GM13976 (cell line): Measurements from ENCODE around the gene LGALS7B.
"Not testable (repeated sequence)": the region's sequence is repeated elsewhere in the genome, so short reads cannot be mapped to it uniquely, and the experiment has no call there.

Experiments
- DNase-seq: peaks from one replicate; pipeline ENCODE4 v3.0.0; 2012; ENCODE audit warnings: low spot score
- in situ Hi-C: fragments of 300-500 bp; cut with MboI; formaldehyde crosslinking; loops from one replicate; pipeline ENCODE4 v1.12.0; 2022; ENCODE audit warnings: low sequenced_read_pairs, mixed read lengths, inconsistent platforms; ENCODE audit not compliant: unreplicated experiment
- TF ChIP-seq, protein P1 (sequence below): IDR thresholded peaks from 2 replicates; pipeline ENCODE4 v1.5.1; 2012; ENCODE audit warnings: borderline replicate concordance, mild to moderate bottlenecking; ENCODE audit not compliant: insufficient read depth; ENCODE audit errors: extremely low read depth, missing control alignments, control extremely low read depth

The LGALS7B gene

DNA sequence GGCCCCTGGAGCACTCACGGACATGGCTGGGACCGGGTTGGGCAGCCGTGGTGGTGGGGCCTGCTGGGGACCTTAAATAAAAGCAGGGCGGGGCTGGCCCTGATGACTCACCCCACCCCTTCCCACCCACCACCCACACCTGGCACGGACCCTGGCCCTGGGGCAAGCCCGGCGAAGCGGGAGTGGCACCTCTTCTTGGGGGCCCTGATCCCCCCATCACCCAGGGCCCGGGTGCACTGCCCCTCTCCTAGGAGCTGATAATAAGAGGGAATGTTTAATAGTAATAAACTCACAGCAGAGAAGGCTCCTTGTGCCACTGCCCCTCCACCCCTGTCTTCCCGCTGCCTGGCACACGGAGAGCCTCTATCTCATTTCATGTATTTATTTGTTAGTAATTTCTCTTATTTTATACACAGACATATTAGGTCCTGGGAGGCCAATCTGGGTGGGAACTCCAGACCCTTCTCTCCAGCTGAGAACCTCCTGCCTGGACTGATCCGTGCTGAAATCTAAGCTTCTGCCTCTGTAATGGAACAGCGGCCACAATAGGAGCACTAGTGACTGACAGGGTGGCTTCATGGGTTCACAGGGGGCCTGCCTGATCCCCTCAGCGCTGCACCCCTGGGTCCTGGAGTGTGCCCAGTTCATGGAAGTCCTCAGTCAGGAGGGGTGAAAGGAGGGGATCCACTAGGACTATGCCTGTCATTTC, 15.4 kb upstream of the LGALS7B start, which contains the start of gene LGALS7:
Gene LGALS7 (minus strand): TSS at position 49 of the 709 bp plus-strand sequence. CDS start 25 bp downstream, at position 24.
- TF ChIP-seq, protein P1, sequence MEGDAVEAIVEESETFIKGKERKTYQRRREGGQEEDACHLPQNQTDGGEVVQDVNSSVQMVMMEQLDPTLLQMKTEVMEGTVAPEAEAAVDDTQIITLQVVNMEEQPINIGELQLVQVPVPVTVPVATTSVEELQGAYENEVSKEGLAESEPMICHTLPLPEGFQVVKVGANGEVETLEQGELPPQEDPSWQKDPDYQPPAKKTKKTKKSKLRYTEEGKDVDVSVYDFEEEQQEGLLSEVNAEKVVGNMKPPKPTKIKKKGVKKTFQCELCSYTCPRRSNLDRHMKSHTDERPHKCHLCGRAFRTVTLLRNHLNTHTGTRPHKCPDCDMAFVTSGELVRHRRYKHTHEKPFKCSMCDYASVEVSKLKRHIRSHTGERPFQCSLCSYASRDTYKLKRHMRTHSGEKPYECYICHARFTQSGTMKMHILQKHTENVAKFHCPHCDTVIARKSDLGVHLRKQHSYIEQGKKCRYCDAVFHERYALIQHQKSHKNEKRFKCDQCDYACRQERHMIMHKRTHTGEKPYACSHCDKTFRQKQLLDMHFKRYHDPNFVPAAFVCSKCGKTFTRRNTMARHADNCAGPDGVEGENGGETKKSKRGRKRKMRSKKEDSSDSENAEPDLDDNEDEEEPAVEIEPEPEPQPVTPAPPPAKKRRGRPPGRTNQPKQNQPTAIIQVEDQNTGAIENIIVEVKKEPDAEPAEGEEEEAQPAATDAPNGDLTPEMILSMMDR = no peak
- in situ Hi-C loops = no loop called here
- no peak for DNase-seq

DNA sequence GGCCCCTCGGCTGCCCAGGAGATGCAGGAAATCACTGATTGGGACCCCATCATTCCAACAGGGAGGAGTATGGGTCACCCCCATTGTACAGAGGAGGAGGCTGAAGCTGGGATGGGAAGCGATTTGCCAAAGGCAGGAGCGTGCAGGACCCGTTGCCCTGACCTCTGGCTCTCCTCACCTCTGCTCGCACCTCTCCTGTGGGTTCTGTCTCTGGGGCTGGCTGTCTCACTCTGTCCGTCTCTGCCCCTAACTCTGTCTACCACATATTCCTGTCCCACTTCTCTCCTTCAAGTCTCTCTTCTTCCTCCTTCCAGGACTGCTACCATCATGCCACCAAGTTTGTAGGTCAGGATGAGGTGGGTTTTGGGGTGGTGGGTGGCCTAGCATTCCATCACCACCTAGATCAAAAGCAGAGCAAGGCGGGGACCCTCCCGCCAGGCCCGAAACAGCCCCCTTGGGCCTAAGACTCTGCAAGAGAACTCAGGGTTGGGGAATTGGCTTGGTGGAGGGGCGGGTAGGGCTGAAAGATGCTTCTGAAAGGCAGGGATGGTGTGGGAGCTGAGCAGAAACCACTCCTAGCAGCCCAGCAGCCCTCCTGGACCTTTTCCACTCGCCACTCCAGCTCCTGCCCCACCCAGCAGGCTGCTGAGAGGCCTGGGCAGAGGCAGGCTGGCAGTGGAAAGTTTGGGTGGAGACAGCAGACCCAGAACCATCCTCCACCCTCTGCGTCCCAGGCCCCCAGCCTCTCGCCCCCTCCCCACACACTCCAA, 14.6 kb upstream of the LGALS7B start:
- DNase-seq = no peak
- in situ Hi-C loops = no loop called here
- TF ChIP-seq, protein P1 = no peak

DNA sequence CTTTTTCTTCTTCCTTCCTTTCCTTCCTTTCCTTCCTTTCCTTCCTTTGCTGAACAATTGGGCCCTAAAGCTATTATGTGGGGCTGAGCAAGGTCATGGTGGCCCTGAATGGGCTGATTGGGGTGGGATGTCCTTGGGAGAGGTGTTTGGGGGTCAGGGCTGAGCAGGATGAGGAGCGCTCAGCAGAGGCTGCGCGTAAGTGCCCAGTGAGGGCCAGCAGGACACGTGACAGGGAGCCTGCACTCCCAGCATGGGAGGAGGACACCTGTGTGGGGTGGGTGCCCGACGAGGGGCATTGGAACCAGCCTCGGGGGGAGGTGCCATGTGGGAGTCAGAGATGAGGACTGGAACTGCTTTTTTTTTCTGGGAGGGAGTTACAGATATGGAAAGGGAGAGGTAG, 10.3 kb upstream of the LGALS7B start:
- in situ Hi-C loops = no loop called here
- no peak for DNase-seq
- TF ChIP-seq, protein P1 = no peak

DNA sequence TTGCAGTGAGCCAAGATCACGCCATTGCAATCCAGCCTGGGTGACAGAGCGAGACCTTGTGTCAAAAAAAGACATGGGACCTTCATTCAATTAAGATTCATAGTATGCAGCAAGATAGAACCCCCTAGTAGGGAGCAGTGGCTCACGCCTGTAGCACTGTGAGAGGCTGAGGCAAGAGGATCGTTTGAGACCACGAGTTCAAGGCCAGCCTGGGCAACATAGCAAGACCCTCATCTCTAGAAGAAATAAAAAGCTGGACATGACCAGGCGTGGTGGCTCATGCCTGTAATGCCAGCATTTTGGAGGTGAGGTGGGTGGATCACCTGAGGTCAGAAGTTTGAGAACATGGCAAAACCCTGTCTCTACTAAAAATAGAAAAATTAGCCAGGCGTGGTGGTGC, 8.6 kb upstream of the LGALS7B start:
- TF ChIP-seq, protein P1 = no peak
- DNase-seq = no peak
- in situ Hi-C loops = no loop called here

DNA sequence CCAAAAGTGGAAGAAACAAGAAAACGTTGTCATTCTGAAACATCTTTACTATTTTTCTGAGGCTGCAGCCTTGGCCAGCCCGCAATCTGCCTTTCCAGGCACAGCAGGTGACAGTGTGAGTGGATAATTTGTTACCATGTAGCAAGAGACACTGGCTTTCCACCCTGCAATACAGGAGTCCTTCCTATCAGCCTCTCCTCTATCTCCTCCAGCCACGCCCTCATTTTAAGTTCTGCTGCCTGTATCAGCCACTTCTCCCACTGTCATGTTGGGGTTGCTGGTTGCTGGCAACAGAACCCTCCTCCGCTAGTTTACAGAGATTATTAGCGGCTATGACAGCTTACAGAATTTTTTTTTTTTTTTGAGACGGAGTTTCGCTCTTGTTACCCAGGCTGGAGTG, 7.9 kb upstream of the LGALS7B start:
- DNase-seq = no peak
- in situ Hi-C loops = no loop called here
- TF ChIP-seq, protein P1 = no peak

DNA sequence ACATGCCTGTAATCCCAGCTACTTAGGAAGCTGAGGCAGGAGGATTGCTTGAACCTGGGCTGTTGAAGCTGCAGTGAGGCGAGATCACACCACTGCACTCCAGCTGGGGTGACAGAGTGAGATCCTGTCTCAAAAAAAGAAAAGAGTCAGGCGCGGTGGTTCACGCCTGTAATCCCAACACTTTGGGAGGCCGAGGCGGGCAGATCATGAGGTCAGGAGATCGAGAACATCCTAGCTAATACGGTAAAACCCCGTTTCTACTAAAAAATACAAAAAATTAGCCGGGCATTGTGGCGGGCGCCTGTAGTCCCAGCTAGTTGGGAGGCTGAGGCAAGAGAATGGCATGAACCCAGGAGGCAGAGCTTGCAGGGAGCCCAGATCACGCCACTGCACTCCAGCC, 6.8 kb upstream of the LGALS7B start:
- in situ Hi-C loops, DNase-seq: not testable (repeated sequence)

DNA sequence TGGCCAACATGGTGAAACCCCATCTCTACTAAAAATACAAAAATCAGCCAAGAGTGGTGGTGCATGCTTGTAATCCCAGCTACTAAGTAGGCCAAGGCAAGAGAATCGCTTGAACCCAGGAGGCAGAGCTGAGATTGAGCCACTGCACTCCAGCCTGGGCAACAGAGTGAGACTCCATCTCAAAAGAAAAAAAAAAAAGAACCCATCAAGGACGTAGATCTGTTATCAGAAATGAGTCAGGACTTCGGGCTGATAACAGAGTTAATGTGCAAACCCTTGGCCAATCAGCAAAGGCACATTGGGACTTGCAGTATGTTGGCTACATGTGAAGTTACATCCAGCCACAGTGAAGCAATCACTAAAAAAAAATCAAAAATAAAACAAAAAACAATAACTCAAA, 4.8 kb upstream of the LGALS7B start:
- TF ChIP-seq, protein P1 = no peak
- in situ Hi-C loops = no loop called here
- no peak for DNase-seq
